HepG2 (cell line): ENCODE results near the gene MCOLN1. TPM values are rescaled to one million over a fixed set of nuclear protein-coding genes. Genes with fewer than 3 reads are reported as not detected.

ENCODE experiments used
- AKAP8 ChIP-seq: sonication (generic); formaldehyde crosslinking; IDR thresholded peaks from 2 replicates; pipeline ENCODE4 v1.5.1; 2020; ENCODE audit warnings: mild to moderate bottlenecking, missing genetic modification reagents
- BRD4 ChIP-seq: sonication (generic); formaldehyde crosslinking; IDR thresholded peaks from 2 replicates; pipeline ENCODE4 v1.4.0; 2020; ENCODE audit warnings: missing genetic modification reagents
- CEBPZ ChIP-seq: IDR thresholded peaks from 2 replicates; pipeline ENCODE4 v1.6.1; 2012; ENCODE audit warnings: low read length, improper control_type of control experiment
- ETV5 ChIP-seq: IDR thresholded peaks from 2 replicates; pipeline ENCODE4 v1.6.1; 2018; ENCODE audit warnings: missing biosample characterization, missing genetic modification reagents, inconsistent platforms, borderline replicate concordance
- GATAD2A ChIP-seq: IDR thresholded peaks from 2 replicates; pipeline ENCODE4 v1.6.1; 2016
- HNF4A ChIP-seq: sonication (generic); formaldehyde crosslinking; IDR thresholded peaks from 2 replicates; pipeline ENCODE4 v1.4.0; 2020; ENCODE audit warnings: missing genetic modification reagents
- MBD4 ChIP-seq: IDR thresholded peaks from 2 replicates; pipeline ENCODE4 v1.6.1; 2012; ENCODE audit warnings: low read length, inconsistent platforms, borderline replicate concordance
- MXI1 ChIP-seq: IDR thresholded peaks from 3 replicates; pipeline ENCODE4 v1.6.1; 2012; ENCODE audit warnings: low read depth, low read length, inconsistent platforms, borderline replicate concordance
- NBN ChIP-seq: fragments of 450-650 bp; conservative IDR thresholded peaks from 2 replicates; pipeline ENCODE4 v1.6.1; 2017
- NR1H2 ChIP-seq: sonication (generic); formaldehyde crosslinking; IDR thresholded peaks from 2 replicates; pipeline ENCODE4 v1.8.1; 2022; ENCODE audit warnings: low read depth, missing genetic modification reagents, borderline replicate concordance
- ONECUT2 ChIP-seq: sonication (generic); formaldehyde crosslinking; IDR thresholded peaks from 2 replicates; pipeline ENCODE4 v1.4.0; 2020; ENCODE audit warnings: missing genetic modification reagents
- PAXIP1 ChIP-seq: sonication (generic); formaldehyde crosslinking; conservative IDR thresholded peaks from 2 replicates; pipeline ENCODE4 v1.4.0; 2020; ENCODE audit warnings: mild to moderate bottlenecking, missing genetic modification reagents, moderate library complexity
- SNAPC2 ChIP-seq: sonication (generic); formaldehyde crosslinking; IDR thresholded peaks from 2 replicates; pipeline ENCODE4 v1.8.1; 2022; ENCODE audit warnings: mild to moderate bottlenecking, missing genetic modification reagents
- SOX5 ChIP-seq: IDR thresholded peaks from 2 replicates; pipeline ENCODE4 v1.6.1; 2016; ENCODE audit warnings: borderline replicate concordance
- TBX2 ChIP-seq: sonication (generic); formaldehyde crosslinking; IDR thresholded peaks from 2 replicates; pipeline ENCODE4 v1.5.0; 2020; ENCODE audit warnings: missing genetic modification reagents, mild to moderate bottlenecking, borderline replicate concordance
- TEAD3 ChIP-seq: optimal IDR thresholded peaks from 2 replicates; pipeline ENCODE3; 2016; ENCODE audit warnings: borderline replicate concordance
- polyA plus RNA-seq, 8 experiments: library from polyadenylated mRNA; depleted of rRNA in 3 of 8; stranded (reverse) in 7 of 8; unstranded in 1 of 8; fragments of >200 nt; fragmentation: Illumina TruSeq in 4 of 8; extraction: Trizol in 4 of 8; gene quantifications; 2 replicates each; pipeline versions ENCODE4 v1.2.1 to v1.2.3, GENCODE V29; 2011 to 2016; ENCODE audit warnings: low read depth in 4 of 8, missing spikeins in 1 of 8, mixed read lengths in 1 of 8; ENCODE audit not compliant: insufficient read depth in 1 of 8
- total RNA-seq, 5 experiments: library from RNA; depleted of rRNA; stranded (reverse); fragments of >200 nt; fragmentation: Illumina TruSeq; extraction: Trizol; gene quantifications; 2 replicates each; pipeline ENCODE4 v1.2.3, GENCODE V29; 2016; ENCODE audit warnings: low read depth in 1 of 5
- TF ChIP-seq, protein P1 (sequence below): sonication (generic); formaldehyde crosslinking; IDR thresholded peaks from 2 replicates; pipeline ENCODE4 v1.4.0; 2020; ENCODE audit warnings: missing genetic modification reagents, mild to moderate bottlenecking, borderline replicate concordance
- TF ChIP-seq, protein P2 (sequence below): IDR thresholded peaks from 2 replicates; pipeline ENCODE4 v1.4.0; 2020; ENCODE audit warnings: mild to moderate bottlenecking, missing genetic modification reagents

MCOLN1 gene
- total and polyA plus RNA-seq, 2 of the 13 experiments (the other 11 are each of a cell fraction or from before 2014, with no cell fraction given): 3.4 to 15.7 TPM

- TF ChIP-seq, protein P1, sequence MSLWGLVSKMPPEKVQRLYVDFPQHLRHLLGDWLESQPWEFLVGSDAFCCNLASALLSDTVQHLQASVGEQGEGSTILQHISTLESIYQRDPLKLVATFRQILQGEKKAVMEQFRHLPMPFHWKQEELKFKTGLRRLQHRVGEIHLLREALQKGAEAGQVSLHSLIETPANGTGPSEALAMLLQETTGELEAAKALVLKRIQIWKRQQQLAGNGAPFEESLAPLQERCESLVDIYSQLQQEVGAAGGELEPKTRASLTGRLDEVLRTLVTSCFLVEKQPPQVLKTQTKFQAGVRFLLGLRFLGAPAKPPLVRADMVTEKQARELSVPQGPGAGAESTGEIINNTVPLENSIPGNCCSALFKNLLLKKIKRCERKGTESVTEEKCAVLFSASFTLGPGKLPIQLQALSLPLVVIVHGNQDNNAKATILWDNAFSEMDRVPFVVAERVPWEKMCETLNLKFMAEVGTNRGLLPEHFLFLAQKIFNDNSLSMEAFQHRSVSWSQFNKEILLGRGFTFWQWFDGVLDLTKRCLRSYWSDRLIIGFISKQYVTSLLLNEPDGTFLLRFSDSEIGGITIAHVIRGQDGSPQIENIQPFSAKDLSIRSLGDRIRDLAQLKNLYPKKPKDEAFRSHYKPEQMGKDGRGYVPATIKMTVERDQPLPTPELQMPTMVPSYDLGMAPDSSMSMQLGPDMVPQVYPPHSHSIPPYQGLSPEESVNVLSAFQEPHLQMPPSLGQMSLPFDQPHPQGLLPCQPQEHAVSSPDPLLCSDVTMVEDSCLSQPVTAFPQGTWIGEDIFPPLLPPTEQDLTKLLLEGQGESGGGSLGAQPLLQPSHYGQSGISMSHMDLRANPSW: no peak
- peak; percentile 85; the same call in 1 of the 2 replicates for TF ChIP-seq ETV5 (CRISPR knock-in tag)
- TF ChIP-seq SOX5: 0 out of 2 replicates have a peak, but pooled peaks have one; percentile 20
- TF ChIP-seq GATAD2A (CRISPR knock-in tag): peak; percentile 60
- peak; percentile 15; the same call in 1 of the 2 replicates for TF ChIP-seq TBX2 (CRISPR knock-in tag)
- TF ChIP-seq ONECUT2 (CRISPR knock-in tag): peak; percentile 67; the same call in 1 of the 2 replicates
- no peak for TF ChIP-seq AKAP8 (CRISPR knock-in tag)
- 0 out of 2 replicates have a peak, but pooled peaks have one; percentile 26 for TF ChIP-seq BRD4 (CRISPR knock-in tag)
- no peak for TF ChIP-seq NR1H2
- TF ChIP-seq MBD4: no peak
- TF ChIP-seq PAXIP1: peak; percentile 93
- no peak for TF ChIP-seq CEBPZ
- TF ChIP-seq TEAD3: no peak
- TF ChIP-seq, protein P2, sequence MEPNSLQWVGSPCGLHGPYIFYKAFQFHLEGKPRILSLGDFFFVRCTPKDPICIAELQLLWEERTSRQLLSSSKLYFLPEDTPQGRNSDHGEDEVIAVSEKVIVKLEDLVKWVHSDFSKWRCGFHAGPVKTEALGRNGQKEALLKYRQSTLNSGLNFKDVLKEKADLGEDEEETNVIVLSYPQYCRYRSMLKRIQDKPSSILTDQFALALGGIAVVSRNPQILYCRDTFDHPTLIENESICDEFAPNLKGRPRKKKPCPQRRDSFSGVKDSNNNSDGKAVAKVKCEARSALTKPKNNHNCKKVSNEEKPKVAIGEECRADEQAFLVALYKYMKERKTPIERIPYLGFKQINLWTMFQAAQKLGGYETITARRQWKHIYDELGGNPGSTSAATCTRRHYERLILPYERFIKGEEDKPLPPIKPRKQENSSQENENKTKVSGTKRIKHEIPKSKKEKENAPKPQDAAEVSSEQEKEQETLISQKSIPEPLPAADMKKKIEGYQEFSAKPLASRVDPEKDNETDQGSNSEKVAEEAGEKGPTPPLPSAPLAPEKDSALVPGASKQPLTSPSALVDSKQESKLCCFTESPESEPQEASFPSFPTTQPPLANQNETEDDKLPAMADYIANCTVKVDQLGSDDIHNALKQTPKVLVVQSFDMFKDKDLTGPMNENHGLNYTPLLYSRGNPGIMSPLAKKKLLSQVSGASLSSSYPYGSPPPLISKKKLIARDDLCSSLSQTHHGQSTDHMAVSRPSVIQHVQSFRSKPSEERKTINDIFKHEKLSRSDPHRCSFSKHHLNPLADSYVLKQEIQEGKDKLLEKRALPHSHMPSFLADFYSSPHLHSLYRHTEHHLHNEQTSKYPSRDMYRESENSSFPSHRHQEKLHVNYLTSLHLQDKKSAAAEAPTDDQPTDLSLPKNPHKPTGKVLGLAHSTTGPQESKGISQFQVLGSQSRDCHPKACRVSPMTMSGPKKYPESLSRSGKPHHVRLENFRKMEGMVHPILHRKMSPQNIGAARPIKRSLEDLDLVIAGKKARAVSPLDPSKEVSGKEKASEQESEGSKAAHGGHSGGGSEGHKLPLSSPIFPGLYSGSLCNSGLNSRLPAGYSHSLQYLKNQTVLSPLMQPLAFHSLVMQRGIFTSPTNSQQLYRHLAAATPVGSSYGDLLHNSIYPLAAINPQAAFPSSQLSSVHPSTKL: 0 out of 2 replicates have a peak, but pooled peaks have one; percentile 20
- TF ChIP-seq HNF4A (CRISPR knock-in tag): peak; percentile 75
- no peak for TF ChIP-seq NBN
- no peak for TF ChIP-seq MXI1
- no peak for TF ChIP-seq SNAPC2 (CRISPR knock-in tag)
Observed at GRCh38 chr19:7489609-7490044, 32.8 kb upstream of the MCOLN1 start (continued).
